PC-3 (cell line): ENCODE results near the gene HYOU1. TPM values are rescaled to one million over a fixed set of nuclear protein-coding genes. Genes with fewer than 3 reads are reported as not detected.
"Not testable (repeated sequence)": the region's sequence is repeated elsewhere in the genome, so short reads cannot be mapped to it uniquely, and the experiment has no call there.

Source experiments
- ATAC-seq: fragments of 200-7000 bp; cut with Tn5 transposase; 2 replicates; pipeline ENCODE4 v1.9.1; 2020; ENCODE audit warnings: mild to moderate bottlenecking, moderate library complexity
- BruUV-seq: library from RNA; stranded (reverse); fragments of 400-500 nt; replicated peaks from 2 replicates; lab custom pipeline; 2021; lab: Mats Ljungman, UMichigan
- CTCF ChIA-PET: fragments of 300-600 bp; sonication (Branson Sonifier 250); formaldehyde crosslinking; loops from one replicate; lab custom pipeline; 2022; ENCODE audit warnings: antibody characterized with exemption; lab: Charles Lee
- POLR2A ChIA-PET: fragments of 300-600 bp; sonication (Branson Sonifier 250); formaldehyde crosslinking; loops from one replicate; lab custom pipeline; 2022; ENCODE audit warnings: antibody characterized with exemption; ENCODE audit not compliant: unreplicated experiment; lab: Charles Lee
- DNase-seq: peaks from one replicate; pipeline ENCODE4 v3.0.0-alpha.2; 2015
- H2AFZ ChIP-seq: fragments of 300-600 bp; sonication (generic); 2 replicates; pipeline ENCODE4 v1.6.0; 2016; ENCODE audit warnings: antibody characterized with exemption, low read length
- H3F3A ChIP-seq: fragments of 300-600 bp; sonication (generic); one replicate; pipeline ENCODE4 v1.6.0; 2017; ENCODE audit warnings: antibody characterized with exemption, low read length, control low read depth, mild to moderate bottlenecking; ENCODE audit not compliant: unreplicated experiment
- H3K27ac ChIP-seq: fragments of 300-600 bp; sonication (generic); 2 replicates; pipeline ENCODE4 v1.5.1; 2016; ENCODE audit warnings: mild to moderate bottlenecking, low read length
- H3K27me3 ChIP-seq: fragments of 300-600 bp; sonication (generic); 2 replicates; pipeline ENCODE4 v1.6.1; 2016; ENCODE audit warnings: low read length, mixed read lengths
- H3K36me3 ChIP-seq: fragments of 300-600 bp; sonication (generic); 2 replicates; pipeline ENCODE4 v1.6.1; 2016; ENCODE audit warnings: low read depth, mixed run types, low read length, mixed read lengths
- H3K4me1 ChIP-seq: fragments of 300-600 bp; sonication (generic); 2 replicates; pipeline ENCODE4 v1.5.1; 2016; ENCODE audit warnings: low read length; ENCODE audit not compliant: insufficient read depth
- H3K4me2 ChIP-seq: fragments of 300-600 bp; sonication (generic); 2 replicates; pipeline ENCODE4 v1.6.0; 2016; ENCODE audit warnings: low read length
- H3K4me3 ChIP-seq: fragments of 300-600 bp; sonication (generic); 2 replicates; pipeline ENCODE4 v1.5.1; 2016; ENCODE audit warnings: mild to moderate bottlenecking, low read length, mixed read lengths
- H3K79me2 ChIP-seq: fragments of 300-600 bp; sonication (generic); 2 replicates; pipeline ENCODE4 v1.6.1; 2017; ENCODE audit warnings: low read length, mixed read lengths
- H3K9ac ChIP-seq: fragments of 300-600 bp; sonication (generic); 2 replicates; pipeline ENCODE4 v1.6.0; 2016; ENCODE audit warnings: mild to moderate bottlenecking, low read length
- H3K9me2 ChIP-seq: fragments of 300-600 bp; sonication (generic); replicated peaks from 2 replicates; pipeline ENCODE4 v1.6.1; 2016; ENCODE audit warnings: mixed run types, low read length, mixed read lengths
- H3K9me3 ChIP-seq: fragments of 300-600 bp; sonication (generic); 2 replicates; pipeline ENCODE4 v1.6.1; 2016; ENCODE audit warnings: low read length, mixed read lengths
- H4K20me1 ChIP-seq: fragments of 300-600 bp; sonication (generic); 2 replicates; pipeline ENCODE4 v1.6.1; 2016; ENCODE audit warnings: low read length, mixed read lengths
- EZH2 ChIP-seq: fragments of 300-600 bp; sonication (generic); IDR thresholded peaks from one replicate; pipeline ENCODE4 v1.6.1; 2017; ENCODE audit warnings: antibody characterized with exemption, mild to moderate bottlenecking, low read length; ENCODE audit not compliant: unreplicated experiment
- EZH2phosphoT487 ChIP-seq: fragments of 300-600 bp; sonication (generic); IDR thresholded peaks from 2 replicates; pipeline ENCODE4 v1.6.1; 2018; ENCODE audit warnings: mild to moderate bottlenecking, antibody characterized with exemption, low read length, borderline replicate concordance
- intact Hi-C: fragments of 100-400 bp; cut with micrococcal nuclease; formaldehyde crosslinking; loops from 2 replicates; pipeline ENCODE4 v1.9.0; 2023
- total RNA-seq: library from RNA; depleted of rRNA; stranded (reverse); fragments of >200 nt; gene quantifications from 2 replicates; pipeline ENCODE4 v1.2.3, GENCODE V29; 2014
- TF ChIP-seq, protein P1 (sequence below): fragments of 300-600 bp; sonication (generic); conservative IDR thresholded peaks from 2 replicates; pipeline ENCODE4 v1.5.1; 2017; ENCODE audit warnings: antibody characterized with exemption, low read depth, mild to moderate bottlenecking, low read length

Gene HYOU1
- total RNA-seq, 1 experiment from 2014 or later: 168 TPM

DNA sequence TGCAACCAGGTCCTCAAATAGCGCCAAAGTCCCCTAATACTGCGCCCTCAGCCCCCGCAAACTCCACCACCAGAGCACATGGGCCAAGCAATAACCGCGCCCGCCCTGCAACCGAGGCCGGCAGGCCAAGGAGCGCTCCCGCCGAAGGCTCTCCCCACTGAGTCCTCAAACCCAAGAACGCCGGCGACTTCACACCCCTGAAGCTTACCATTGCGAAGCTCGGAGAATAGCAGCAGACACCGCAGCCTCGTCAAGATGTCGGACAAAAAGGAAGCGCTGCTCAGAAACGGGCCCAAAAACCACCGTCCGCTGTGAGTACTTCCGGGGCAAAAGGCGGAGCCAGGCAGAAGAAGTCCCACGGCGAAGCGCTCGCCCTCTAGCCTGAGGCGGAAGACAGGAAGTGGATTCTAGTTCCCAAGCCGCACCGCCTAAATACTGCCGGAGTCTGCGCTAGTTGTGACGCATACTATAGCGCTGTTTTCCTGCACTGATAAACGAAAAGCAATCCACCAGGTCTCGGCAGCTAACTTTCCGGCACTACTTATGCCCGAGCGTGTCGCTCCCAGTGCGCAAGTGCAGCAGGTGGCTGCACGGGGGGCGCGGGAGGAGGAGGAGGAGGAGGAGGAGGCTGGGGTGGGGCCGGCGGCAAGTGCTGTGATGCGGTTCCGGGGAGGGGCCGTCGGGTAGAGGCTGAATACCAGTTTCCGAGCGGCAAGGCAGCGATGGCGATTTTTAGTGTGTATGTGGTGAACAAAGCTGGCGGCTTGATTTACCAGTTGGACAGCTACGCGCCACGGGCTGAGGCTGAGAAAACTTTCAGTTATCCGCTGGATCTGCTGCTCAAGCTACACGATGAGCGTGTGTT is 38.7 kb downstream of the HYOU1 start, which contains the start of the genes RPS25 and TRAPPC4:
Gene RPS25 (minus strand): TSS at position 270 of the 865 bp plus-strand sequence. CDS start 59 bp downstream, at position 211.
Gene TRAPPC4 (plus strand): TSS at position 693 of the 865 bp plus-strand sequence. CDS start 30 bp downstream, at position 723.
- Histone ChIP-seq H3K27me3 (no peaks in the 10 kb centered on the region), H3K4me2 (peak within 1 kb of the TSS; percentile 94), H2AFZ (peak within 1 kb of the TSS; percentile 87), H3K79me2 (peaks cover 71% of the 10 kb centered on the region), H3F3A (peaks cover 23% of the 10 kb centered on the region), H3K9me3 (no peaks in the 10 kb centered on the region), H3K36me3 (peaks cover 56% of the 10 kb centered on the region), H3K9ac (peak within 1 kb of the TSS; percentile 99), H3K27ac (peak within 1 kb of the TSS; percentile 88), H3K9me2 (no peaks in the 10 kb centered on the region), H4K20me1 (peaks cover 31% of the 10 kb centered on the region), H3K4me1 (peaks cover 31% of the 10 kb centered on the region), H3K4me3 (peak within 1 kb of the TSS; percentile 98)
- intact Hi-C loops: loop anchor here (1.0 to 5.0 kb wide), 3 partner anchors 20 to 84 kb away; partner anchors contain the start of genes CENATAC and HYOU1
- ChIA-PET POLR2A (interaction anchor here (0.5 to 1.0 kb wide), 6 partner anchors 37 to 227 kb away, joined by 3 to 10 read pairs (median 4); partner anchors contain the start of genes DDX6 and VPS11), CTCF (no interaction called here)
- no TSS peak for BruUV-seq
- TF ChIP-seq, protein P1, sequence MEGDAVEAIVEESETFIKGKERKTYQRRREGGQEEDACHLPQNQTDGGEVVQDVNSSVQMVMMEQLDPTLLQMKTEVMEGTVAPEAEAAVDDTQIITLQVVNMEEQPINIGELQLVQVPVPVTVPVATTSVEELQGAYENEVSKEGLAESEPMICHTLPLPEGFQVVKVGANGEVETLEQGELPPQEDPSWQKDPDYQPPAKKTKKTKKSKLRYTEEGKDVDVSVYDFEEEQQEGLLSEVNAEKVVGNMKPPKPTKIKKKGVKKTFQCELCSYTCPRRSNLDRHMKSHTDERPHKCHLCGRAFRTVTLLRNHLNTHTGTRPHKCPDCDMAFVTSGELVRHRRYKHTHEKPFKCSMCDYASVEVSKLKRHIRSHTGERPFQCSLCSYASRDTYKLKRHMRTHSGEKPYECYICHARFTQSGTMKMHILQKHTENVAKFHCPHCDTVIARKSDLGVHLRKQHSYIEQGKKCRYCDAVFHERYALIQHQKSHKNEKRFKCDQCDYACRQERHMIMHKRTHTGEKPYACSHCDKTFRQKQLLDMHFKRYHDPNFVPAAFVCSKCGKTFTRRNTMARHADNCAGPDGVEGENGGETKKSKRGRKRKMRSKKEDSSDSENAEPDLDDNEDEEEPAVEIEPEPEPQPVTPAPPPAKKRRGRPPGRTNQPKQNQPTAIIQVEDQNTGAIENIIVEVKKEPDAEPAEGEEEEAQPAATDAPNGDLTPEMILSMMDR: no peak
- no peak for TF ChIP-seq EZH2
- TF ChIP-seq EZH2phosphoT487: no peak
- peak; percentile 99 for DNase-seq
- peak; percentile 82 for ATAC-seq

DNA sequence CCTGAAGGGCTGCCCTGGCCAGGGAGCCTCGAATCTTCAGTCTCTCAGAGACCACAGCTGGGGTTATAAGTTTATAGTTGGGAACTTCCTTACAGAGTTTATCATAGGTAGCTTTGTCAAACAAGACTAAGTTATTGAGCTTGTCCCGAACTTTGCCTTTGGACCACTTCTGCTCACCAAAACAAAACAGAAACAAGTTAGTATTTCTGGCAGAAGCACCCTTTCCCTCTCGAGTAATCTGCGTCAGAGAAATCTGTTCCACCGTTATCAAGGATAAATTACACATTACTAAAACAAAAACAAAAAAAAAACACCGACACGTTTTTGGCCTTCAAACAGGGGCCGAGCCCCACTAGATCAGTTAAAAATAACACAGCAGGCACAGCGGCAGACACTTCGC is 39.6 kb downstream of the HYOU1 start:
- peak overlapping the region; percentile 99 for H3K9ac ChIP-seq
- H3K27me3 ChIP-seq, DNase-seq, BruUV-seq, H3K9me2 ChIP-seq, H2AFZ ChIP-seq, H3K9me3 ChIP-seq, ATAC-seq, CTCF ChIA-PET, POLR2A ChIA-PET: not testable (repeated sequence)
- H3K79me2 ChIP-seq: peaks cover 69% of the 10 kb centered on the region
- H3K4me1 ChIP-seq: peaks cover 31% of the 10 kb centered on the region
- peaks cover 54% of the 10 kb centered on the region for H3K36me3 ChIP-seq
- intact Hi-C loops: loop anchor here (5.0 kb wide), 1 partner anchor 40 kb away; the partner anchor contains the start of gene HYOU1
- H3F3A ChIP-seq: peaks cover 28% of the 10 kb centered on the region
- H3K27ac ChIP-seq: peak overlapping the region; percentile 88
- H4K20me1 ChIP-seq: peaks cover 31% of the 10 kb centered on the region
- peak overlapping the region; percentile 98 for H3K4me3 ChIP-seq
- H3K4me2 ChIP-seq: peak overlapping the region; percentile 94

DNA sequence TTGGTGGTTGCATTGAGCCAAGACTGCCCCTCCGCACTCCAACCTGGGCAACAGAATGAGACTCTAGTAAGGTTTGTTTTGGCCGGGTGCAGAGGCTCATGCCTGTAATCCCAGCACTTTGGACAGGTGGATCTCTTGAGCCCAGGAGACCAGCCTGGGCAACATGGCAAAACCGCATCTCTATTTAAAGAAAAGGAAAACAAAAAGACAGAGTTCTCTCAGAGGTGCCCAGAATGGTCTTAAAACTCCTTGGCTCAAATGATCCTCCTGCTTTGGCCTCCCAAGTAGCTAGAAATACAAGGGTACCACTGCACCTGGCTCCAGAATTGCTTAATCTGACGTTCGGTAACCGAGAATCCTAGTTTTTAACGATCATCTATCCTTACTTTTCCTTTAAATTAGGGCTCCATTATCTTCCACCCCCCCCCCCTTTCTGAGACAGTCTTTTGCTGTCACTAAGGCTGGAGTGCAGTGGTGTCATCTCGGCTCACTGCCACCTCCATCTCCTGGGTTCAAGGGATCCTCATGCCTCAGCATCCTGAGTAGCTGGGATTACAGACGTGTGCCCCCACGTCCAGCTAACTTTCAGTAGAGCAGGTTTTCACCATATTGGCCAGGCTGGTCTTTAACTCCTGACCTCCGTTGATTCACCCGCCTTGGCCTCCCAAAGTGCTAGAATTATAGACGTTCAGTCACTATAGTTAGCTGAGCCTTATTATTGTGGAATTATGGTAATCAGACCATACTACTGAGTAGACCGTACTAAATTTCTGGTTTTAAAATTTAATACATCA is 40.6 kb downstream of the HYOU1 start:
- Histone ChIP-seq H3K79me2 (peaks cover 63% of the 10 kb centered on the region), H3K9me3 (no peaks in the 10 kb centered on the region), H3F3A (peaks cover 30% of the 10 kb centered on the region), H3K9me2 (no peaks in the 10 kb centered on the region), H4K20me1 (peaks cover 31% of the 10 kb centered on the region), H3K36me3 (peaks cover 46% of the 10 kb centered on the region), H3K9ac (peak overlapping the region; percentile 99), H2AFZ (no peak overlapping the region), H3K4me1 (peaks cover 29% of the 10 kb centered on the region), H3K4me3 (peak overlapping the region; percentile 98), H3K4me2 (peak overlapping the region; percentile 94), H3K27me3 (no peaks in the 10 kb centered on the region), H3K27ac (no peak overlapping the region)
- intact Hi-C loops: loop anchor here (5.0 kb wide), 1 partner anchor 41 kb away; the partner anchor contains the start of gene HYOU1
- CTCF ChIA-PET: no interaction called here
- BruUV-seq: no TSS peak
- DNase-seq: no peak
- TF ChIP-seq EZH2: no peak
- TF ChIP-seq EZH2phosphoT487: no peak
- TF ChIP-seq, protein P1: no peak
- POLR2A ChIA-PET: interaction anchor here (0.7 kb wide), 1 partner anchor 22 kb away, joined by 3 read pairs; no protein-coding TSS in a partner anchor
- no peak for ATAC-seq
